Prostate gland (tissue), 2 donors: Measurements from ENCODE around the gene FAM184B. TPM values are rescaled to one million over a fixed set of nuclear protein-coding genes. Genes with fewer than 3 reads are reported as not detected.
A peak's percentile ranks its signal among the peaks of the same experiment; 100 is the strongest.

ENCODE experiments used
- DNase-seq: peaks from one replicate; pipeline ENCODE4 v3.0.0-alpha.2; 2019; ENCODE audit warnings: low spot score
- H3K27ac ChIP-seq, 2 donors: fragments of 200-600 bp; sonication (generic); 2 replicates each; pipeline ENCODE4 v1.5.1; 2017 to 2019
- H3K27me3 ChIP-seq: fragments of 200-600 bp; sonication (generic); replicated peaks from 2 replicates; pipeline ENCODE4 v1.5.1; 2019; ENCODE audit not compliant: insufficient read depth
- H3K36me3 ChIP-seq, 2 donors: fragments of 200-600 bp; sonication (generic); 1 replicate in 1 of 2; 2 replicates in 1 of 2; pipeline versions ENCODE4 v1.5.1 to v1.8.1; 2017 to 2019
- H3K4me1 ChIP-seq: fragments of 200-600 bp; sonication (generic); replicated peaks from 2 replicates; pipeline ENCODE4 v1.5.1; 2019
- H3K4me3 ChIP-seq, 2 donors: fragments of 200-600 bp; sonication (generic); 2 replicates each; pipeline ENCODE4 v1.5.1; 2017 to 2019
- H3K9me3 ChIP-seq: fragments of 200-600 bp; sonication (generic); 2 replicates; pipeline ENCODE4 v1.5.1; 2017
- CTCF ChIP-seq, 4 experiments: fragments of 200-600 bp in 2 of 4; fragments of 450-650 bp in 2 of 4; sonication (generic) in 2 of 4; IDR thresholded peaks; 1 replicate in 3 of 4; 2 replicates in 1 of 4; pipeline ENCODE4 v1.5.1; 2016 to 2019; ENCODE audit warnings: antibody characterized with exemption in 4 of 4, mild to moderate bottlenecking in 2 of 4, moderate library complexity in 2 of 4
- POLR2A ChIP-seq: fragments of 450-650 bp; IDR thresholded peaks from one replicate; pipeline ENCODE4 v1.6.1; 2016; ENCODE audit warnings: antibody characterized with exemption, mild to moderate bottlenecking
- POLR2AphosphoS5 ChIP-seq: sonication (generic); formaldehyde crosslinking; IDR thresholded peaks from one replicate; pipeline ENCODE4 v1.6.1; 2017; ENCODE audit warnings: antibody characterized with exemption
- WGBS: methylation state at CpG from one replicate; pipeline ENCODE4 v1.1.5; 2018; 5-methylcytosine and 5-hydroxymethylcytosine counted together
- intact Hi-C: fragments of 100-400 bp; cut with DNase I; formaldehyde crosslinking; loops from one replicate; pipeline ENCODE4 v1.14.2; 2022
- total RNA-seq, 2 donors: library from RNA; depleted of rRNA; stranded (reverse); fragments of >200 nt; gene quantifications; one replicate each; pipeline ENCODE4 v1.1.0, GENCODE V29; 2016

The FAM184B gene
- under 1 TPM; 0.09 to 0.34 TPM for total RNA-seq

DNA sequence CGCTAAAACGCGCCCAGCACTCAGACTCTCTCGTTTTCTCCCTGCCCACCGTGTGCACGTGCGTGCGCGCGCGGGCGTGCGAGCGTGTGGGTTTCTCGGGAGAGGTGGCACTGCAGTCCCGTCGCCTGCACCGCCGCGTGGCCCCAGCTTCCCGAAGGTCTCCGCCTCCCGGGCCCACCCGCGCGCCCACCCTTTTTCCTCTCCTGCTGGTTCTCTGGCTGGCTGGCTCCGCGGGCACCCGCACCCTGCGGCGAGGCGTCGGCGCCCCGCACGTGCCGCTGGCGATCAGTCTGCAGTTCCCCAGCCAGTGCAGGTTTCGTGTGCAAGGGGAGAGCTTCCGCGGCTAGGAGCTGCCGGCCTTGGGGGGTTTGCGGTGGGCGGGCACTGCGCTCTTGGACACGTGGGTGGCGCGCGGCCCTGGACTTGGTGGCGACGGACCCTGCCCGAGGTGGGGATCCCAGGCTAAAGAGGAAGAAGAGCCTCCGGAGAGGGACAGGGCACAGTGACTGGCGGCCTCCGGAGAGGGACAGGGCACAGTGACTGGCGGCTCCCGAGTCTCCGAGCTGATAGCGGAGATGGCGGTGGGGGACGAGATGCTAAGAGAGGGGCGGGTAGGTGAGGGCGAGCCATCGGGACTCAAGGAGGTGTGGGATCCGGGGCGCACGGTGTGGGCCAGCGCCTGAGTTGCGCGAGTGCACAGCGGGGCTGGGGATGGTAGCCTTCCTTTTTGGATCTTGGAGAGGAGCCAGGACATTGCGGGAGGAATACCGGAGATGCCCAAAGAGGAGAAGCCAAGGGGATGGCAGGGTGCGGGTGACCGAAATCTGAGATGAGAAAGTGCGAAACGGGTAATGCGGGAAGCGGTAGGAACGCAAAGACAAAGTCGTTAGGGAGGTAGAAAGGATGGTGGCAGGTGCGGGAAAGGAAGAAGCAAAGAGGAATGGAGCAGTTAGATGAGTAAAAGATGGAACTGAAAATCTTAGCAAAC lies at the start of gene FAM184B:
Gene FAM184B (minus strand): TSS at position 322 of the 988 bp plus-strand sequence. CDS start 322 bp downstream, outside the sequence.
- H3K9me3 ChIP-seq = no peaks in the 10 kb centered on the region
- intact Hi-C loops = no loop called here
- 3% methylated on average over 74 of the region's 82 CpGs for WGBS
- DNase-seq = no peak
- H3K27ac ChIP-seq = no peak within 1 kb of the TSS
- H3K4me3 ChIP-seq = peak within 1 kb of the TSS; percentile 15 to 23
- no peaks in the 10 kb centered on the region for H3K27me3 ChIP-seq
- TF ChIP-seq POLR2AphosphoS5 = no peak
- no peak for TF ChIP-seq POLR2A
- no peak for TF ChIP-seq CTCF (IDR thresholded peaks at IDR 0.05)
- H3K4me1 ChIP-seq = peaks cover 5% of the 10 kb centered on the region
- no peaks in the 10 kb centered on the region for H3K36me3 ChIP-seq

GRCh38 chr4:17823871-17824669 lies 42.6 kb upstream of the FAM184B start:
- WGBS = 84% methylated on average over 1 of the region's 1 CpG
- DNase-seq = no peak
- H3K4me3 ChIP-seq = no peak overlapping the region
- no peaks in the 10 kb centered on the region for H3K4me1 ChIP-seq
- intact Hi-C loops = no loop called here
- no peaks in the 10 kb centered on the region for H3K27me3 ChIP-seq
- TF ChIP-seq POLR2A (no peak), POLR2AphosphoS5 (no peak), CTCF (IDR thresholded peaks at IDR 0.05) (no peak)
- H3K9me3 ChIP-seq = no peaks in the 10 kb centered on the region
- H3K27ac ChIP-seq = no peak overlapping the region
- H3K36me3 ChIP-seq = no peaks in the 10 kb centered on the region

DNA sequence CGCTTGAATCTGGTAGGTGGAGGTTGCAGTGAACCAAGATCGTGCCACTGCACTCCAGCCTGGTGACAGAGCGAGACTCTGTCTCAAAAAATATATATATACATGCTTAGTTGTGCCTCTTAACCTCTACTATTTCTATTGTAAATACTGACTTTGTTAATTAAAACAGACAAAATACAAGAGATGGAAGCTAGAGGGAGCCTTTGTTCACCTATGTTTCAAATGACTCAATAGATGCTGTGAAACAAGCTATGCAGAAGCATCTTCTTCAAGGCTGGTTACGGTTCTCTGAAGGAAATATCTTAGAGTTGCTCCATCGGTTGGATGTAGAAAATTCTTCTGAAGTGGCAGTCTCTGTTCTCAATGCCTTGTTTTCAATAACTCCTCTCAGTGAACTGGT lies 35.6 kb upstream of the FAM184B start:
- no peak for TF ChIP-seq POLR2A
- TF ChIP-seq CTCF (IDR thresholded peaks at IDR 0.05) = peak in 3 of 4 experiments; percentile 44 to 73 (median 67)
- Histone ChIP-seq H3K27me3 (no peaks in the 10 kb centered on the region), H3K36me3 (no peaks in the 10 kb centered on the region), H3K4me3 (no peak overlapping the region), H3K9me3 (no peaks in the 10 kb centered on the region), H3K4me1 (no peaks in the 10 kb centered on the region), H3K27ac (no peak overlapping the region)
- WGBS = 61% methylated on average over 5 of the region's 5 CpGs
- intact Hi-C loops = loop anchor here (5.0 kb wide), 1 partner anchor 775 kb away; no protein-coding TSS in a partner anchor
- no peak for DNase-seq

DNA sequence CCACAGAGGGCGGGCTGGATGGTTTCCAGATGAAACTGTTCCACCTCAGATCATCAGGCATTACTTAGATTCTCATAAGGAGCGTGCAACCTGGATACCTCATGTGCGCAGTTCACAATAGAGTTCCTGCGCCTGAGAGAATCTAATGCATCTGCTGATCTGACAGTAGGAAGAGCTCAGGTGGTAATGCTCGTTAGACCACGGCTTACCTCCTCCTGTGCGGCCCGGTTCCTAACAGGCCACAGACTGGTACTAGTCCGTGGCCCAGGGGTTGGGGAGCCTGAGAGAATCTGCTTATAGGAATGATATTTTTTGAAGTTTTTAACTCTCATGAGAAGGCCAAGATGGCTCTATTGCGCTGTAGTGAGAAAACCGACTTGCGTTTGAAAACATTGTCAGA lies 34.7 kb upstream of the FAM184B start:
- H3K4me1 ChIP-seq = peaks cover 2% of the 10 kb centered on the region
- intact Hi-C loops = loop anchor here (5.0 kb wide), 1 partner anchor 776 kb away; no protein-coding TSS in a partner anchor
- DNase-seq = no peak
- H3K27ac ChIP-seq = no peak overlapping the region
- H3K9me3 ChIP-seq = no peaks in the 10 kb centered on the region
- TF ChIP-seq POLR2A (no peak), POLR2AphosphoS5 (no peak), CTCF (IDR thresholded peaks at IDR 0.05) (no peak)
- no peak overlapping the region for H3K4me3 ChIP-seq
- H3K36me3 ChIP-seq = no peaks in the 10 kb centered on the region
- no peaks in the 10 kb centered on the region for H3K27me3 ChIP-seq
- 96% methylated on average over 12 of the region's 12 CpGs for WGBS
